GM12878 (cell line): ENCODE results near the gene UBL4B. TPM values are rescaled to one million over a fixed set of nuclear protein-coding genes. Genes with fewer than 3 reads are reported as not detected.

Experiments used
- ATAC-seq: fragments of 200-7000 bp; cut with Tn5 transposase; 3 replicates; pipeline ENCODE4 v1.9.1; 2020; ENCODE audit warnings: mild to moderate bottlenecking, moderate library complexity
- BruUV-seq: library from RNA; stranded (reverse); fragments of 400-500 nt; replicated peaks from 2 replicates; lab custom pipeline; 2021; lab: Mats Ljungman, UMichigan
- CTCF ChIA-PET: fragments of 300-600 bp; sonication (Branson Sonifier 250); formaldehyde crosslinking; extraction: SDS; loops from one replicate; lab custom pipeline; 2021; ENCODE audit warnings: inconsistent platforms; lab: Yijun Ruan, JAX
- POLR2A ChIA-PET: fragments of 350-600 bp; formaldehyde crosslinking; extraction: SDS; loops from one replicate; lab custom pipeline; 2021; ENCODE audit warnings: inconsistent platforms; lab: Charles Lee
- RAD21 ChIA-PET: fragments of 300-600 bp; sonication (Branson Sonifier 250); formaldehyde crosslinking; loops from one replicate; lab custom pipeline; 2023; ENCODE audit warnings: antibody characterized with exemption; ENCODE audit not compliant: unreplicated experiment; lab: Charles Lee
- SMC1A ChIA-PET: fragments of 300-600 bp; sonication (Branson Sonifier 250); formaldehyde crosslinking; loops from one replicate; lab custom pipeline; 2023; ENCODE audit not compliant: unreplicated experiment, uncharacterized antibody; lab: Charles Lee
- DNase-seq: peaks from one replicate; pipeline ENCODE4 v3.0.0-alpha.2; 2011; ENCODE audit warnings: low read depth, low spot score
- FAIRE-seq: peaks from 3 replicates; lab custom pipeline; 2011; peaks lifted over from hg19 to GRCh38; lab: Jason Lieb, UNC
- H2AFZ ChIP-seq: 2 replicates; pipeline ENCODE4 v1.6.0; 2011; ENCODE audit warnings: low read depth, low read length, control low read depth; ENCODE audit not compliant: control insufficient read depth
- H3K27ac ChIP-seq: 2 replicates; pipeline ENCODE4 v1.5.1; 2011; ENCODE audit warnings: control low read depth; ENCODE audit not compliant: control insufficient read depth, insufficient read depth
- H3K27me3 ChIP-seq, 2 experiments: replicated peaks in 1 of 2; 2 replicates each; pipeline versions ENCODE4 v1.6.0 to v1.6.1; 2011; ENCODE audit warnings: low read length in 1 of 2; ENCODE audit not compliant: control insufficient read depth in 2 of 2, insufficient read depth in 2 of 2
- H3K36me3 ChIP-seq, 2 experiments: 2 replicates each; pipeline ENCODE4 v1.5.1; 2011; ENCODE audit warnings: low read length in 1 of 2; ENCODE audit not compliant: control insufficient read depth in 2 of 2, insufficient read depth in 2 of 2
- H3K4me1 ChIP-seq: 2 replicates; pipeline ENCODE4 v1.6.1; 2011; ENCODE audit warnings: mild to moderate bottlenecking, low read length, moderate library complexity, mixed read lengths; ENCODE audit not compliant: control insufficient read depth, insufficient read depth
- H3K4me2 ChIP-seq: 2 replicates; pipeline ENCODE4 v1.6.0; 2011; ENCODE audit warnings: control low read depth; ENCODE audit not compliant: control insufficient read depth, insufficient read depth
- H3K4me3 ChIP-seq: fragments of 200-600 bp; sonication (generic); 2 replicates; pipeline ENCODE4 v1.5.1; 2016
- H3K79me2 ChIP-seq: 2 replicates; pipeline ENCODE4 v1.6.0; 2011; ENCODE audit warnings: low read length; ENCODE audit not compliant: control insufficient read depth, insufficient read depth
- H3K9ac ChIP-seq: 2 replicates; pipeline ENCODE4 v1.8.0; 2011; ENCODE audit warnings: low read length, control low read depth, mixed read lengths; ENCODE audit not compliant: control insufficient read depth, insufficient read depth
- H3K9me3 ChIP-seq: replicated peaks from 3 replicates; pipeline ENCODE4 v1.5.1; 2011; ENCODE audit warnings: mild to moderate bottlenecking, low read length; ENCODE audit not compliant: control insufficient read depth, insufficient read depth
- H4K20me1 ChIP-seq: 2 replicates; pipeline ENCODE4 v1.6.0; 2011; ENCODE audit not compliant: control insufficient read depth, insufficient read depth
- CBX3 ChIP-seq: fragments of 200-600 bp; sonication (generic); IDR thresholded peaks from 2 replicates; pipeline ENCODE4 v1.6.1; 2016; ENCODE audit warnings: low read depth, borderline replicate concordance
- HCFC1 ChIP-seq: fragments of 150-350 bp; IDR thresholded peaks from 2 replicates; pipeline ENCODE4 v1.6.1; 2014; ENCODE audit warnings: low read length
- HDAC6 ChIP-seq: fragments of 200-600 bp; sonication (generic); IDR thresholded peaks from one replicate; pipeline ENCODE4 v1.8.0; 2017; ENCODE audit warnings: antibody characterized with exemption; ENCODE audit not compliant: unreplicated experiment
- KDM1A ChIP-seq: fragments of 200-600 bp; sonication (generic); IDR thresholded peaks from 2 replicates; pipeline ENCODE4 v1.6.1; 2016; ENCODE audit warnings: borderline replicate concordance
- MEF2B ChIP-seq: fragments of 450-650 bp; IDR thresholded peaks from 2 replicates; pipeline ENCODE4 v1.6.1; 2018; ENCODE audit warnings: mild to moderate bottlenecking, moderate library complexity; ENCODE audit not compliant: partially characterized antibody, poor library complexity, severe bottlenecking
- RUNX3 ChIP-seq: IDR thresholded peaks from 2 replicates; pipeline ENCODE4 v1.6.1; 2012; ENCODE audit warnings: low read length, inconsistent platforms
- SREBF1 ChIP-seq: IDR thresholded peaks from 2 replicates; pipeline ENCODE4 v1.6.1; 2012; ENCODE audit warnings: mild to moderate bottlenecking, low read length
- WRNIP1 ChIP-seq: IDR thresholded peaks from 2 replicates; pipeline ENCODE4 v1.6.1; 2011; ENCODE audit warnings: low read depth, low read length, improper control_type of control experiment, borderline replicate concordance
- WGBS: methylation state at CpG from one replicate; pipeline ENCODE4 v1.1.6; 2016; ENCODE audit warnings: low lambda C conversion rate; ENCODE audit not compliant: insufficient replicate concordance, insufficient coverage; ENCODE audit errors: missing lambda C conversion rate; 5-methylcytosine and 5-hydroxymethylcytosine counted together
- in situ Hi-C: fragments of 300-500 bp; cut with MboI; formaldehyde crosslinking; loops from 9 replicates; pipeline ENCODE4 v1.14.3; 2018; ENCODE audit warnings: mixed read lengths
- intact Hi-C: fragments of 100-400 bp; cut with micrococcal nuclease; formaldehyde crosslinking; loops from one replicate; pipeline ENCODE4 v1.14.2; 2022; ENCODE audit not compliant: unreplicated experiment
- polyA plus RNA-seq, 11 experiments: library from polyadenylated mRNA; depleted of rRNA in 4 of 11; unstranded in 6 of 11; stranded (reverse) in 5 of 11; fragments of >200 nt; fragmentation: Nextera tagmentation in 4 of 11; fragmentation: Illumina TruSeq in 1 of 11; extraction: Ambion mirVana in 4 of 11; extraction: Trizol in 1 of 11; gene quantifications; 1 replicate in 1 of 11; 2 replicates in 10 of 11; pipeline versions ENCODE4 v1.2.1 to v1.2.3, GENCODE V29; 2011 to 2016; ENCODE audit warnings: inconsistent platforms in 2 of 11, missing spikeins in 2 of 11, low read depth in 1 of 11
- total RNA-seq, 4 experiments: library from RNA; depleted of rRNA in 3 of 4; stranded (reverse); fragments of >200 nt in 3 of 4; fragmentation: Illumina TruSeq in 1 of 4; extraction: Trizol in 1 of 4; gene quantifications; 2 replicates each; pipeline versions ENCODE4 v1.2.1 to v1.2.3, GENCODE V29; 2013 to 2021
- TF ChIP-seq, protein P1 (sequence below): fragments of 450-650 bp; IDR thresholded peaks from 2 replicates; pipeline ENCODE4 v1.6.1; 2017; ENCODE audit warnings: borderline replicate concordance
- TF ChIP-seq, protein P2 (sequence below): fragments of 450-650 bp; formaldehyde crosslinking; IDR thresholded peaks from 2 replicates; pipeline ENCODE4 v1.4.0; 2020; ENCODE audit warnings: mild to moderate bottlenecking, moderate library complexity

UBL4B gene
- total and polyA plus RNA-seq, 10 of the 15 experiments (the other 5 are each of a cell fraction or from before 2014, with no cell fraction given): 0.06 to 0.15 TPM; not detected in 8

DNA sequence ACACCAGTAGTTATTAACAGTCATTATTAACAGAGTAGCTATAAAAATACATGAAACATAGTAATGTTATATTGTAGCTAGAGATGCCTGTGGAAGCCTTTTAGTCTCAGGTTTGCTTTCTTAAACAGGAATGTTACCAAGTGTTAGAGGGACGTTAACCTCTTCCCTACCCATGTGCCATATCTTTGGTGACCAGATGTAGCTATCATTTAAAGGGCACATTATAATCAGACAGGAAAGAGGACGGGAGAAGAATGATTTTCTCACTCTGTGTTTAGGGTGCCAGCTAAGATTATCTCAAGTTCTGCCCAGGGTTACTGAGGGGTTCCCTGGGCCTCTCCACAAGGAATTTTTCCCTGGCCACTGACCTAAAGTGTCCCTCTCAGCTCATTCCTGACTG is 20.9 kb upstream of the UBL4B start:
- Histone ChIP-seq H3K79me2 (no peaks in the 10 kb centered on the region), H2AFZ (no peak overlapping the region), H3K27ac (no peak overlapping the region), H3K4me3 (no peak overlapping the region), H4K20me1 (no peaks in the 10 kb centered on the region), H3K9ac (no peak overlapping the region), H3K4me2 (no peak overlapping the region), H3K9me3 (no peaks in the 10 kb centered on the region), H3K27me3 (peaks cover 0 to 9% of the 10 kb centered on the region in 2 experiments; a peak in 1 of 4 replicates), H3K4me1 (no peaks in the 10 kb centered on the region), H3K36me3 (no peaks in the 10 kb centered on the region)
- POLR2A ChIA-PET: no interaction called here
- CTCF ChIA-PET: interaction anchor here (0.9 to 6.8 kb wide), 11 partner anchors 11 to 401 kb away, joined by 3 to 120 read pairs (median 4); no protein-coding TSS in a partner anchor
- WGBS: 0% methylated on average over 2 of the region's 2 CpGs
- DNase-seq: no peak
- no peak for ATAC-seq
- no peak for FAIRE-seq
- RAD21 ChIA-PET: interaction anchor here (2.5 kb wide), 1 partner anchor 13 kb away, joined by 14 read pairs; no protein-coding TSS in a partner anchor
- intact Hi-C loops (no loop called here), in situ Hi-C loops (no loop called here)
- TF ChIP-seq HDAC6 (no peak), HCFC1 (no peak), RUNX3 (no peak), CBX3 (no peak), KDM1A (no peak), MEF2B (no peak), SREBF1 (no peak), WRNIP1 (no peak)
- TF ChIP-seq, protein P1, sequence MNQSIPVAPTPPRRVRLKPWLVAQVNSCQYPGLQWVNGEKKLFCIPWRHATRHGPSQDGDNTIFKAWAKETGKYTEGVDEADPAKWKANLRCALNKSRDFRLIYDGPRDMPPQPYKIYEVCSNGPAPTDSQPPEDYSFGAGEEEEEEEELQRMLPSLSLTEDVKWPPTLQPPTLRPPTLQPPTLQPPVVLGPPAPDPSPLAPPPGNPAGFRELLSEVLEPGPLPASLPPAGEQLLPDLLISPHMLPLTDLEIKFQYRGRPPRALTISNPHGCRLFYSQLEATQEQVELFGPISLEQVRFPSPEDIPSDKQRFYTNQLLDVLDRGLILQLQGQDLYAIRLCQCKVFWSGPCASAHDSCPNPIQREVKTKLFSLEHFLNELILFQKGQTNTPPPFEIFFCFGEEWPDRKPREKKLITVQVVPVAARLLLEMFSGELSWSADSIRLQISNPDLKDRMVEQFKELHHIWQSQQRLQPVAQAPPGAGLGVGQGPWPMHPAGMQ: no peak
- TF ChIP-seq, protein P2, sequence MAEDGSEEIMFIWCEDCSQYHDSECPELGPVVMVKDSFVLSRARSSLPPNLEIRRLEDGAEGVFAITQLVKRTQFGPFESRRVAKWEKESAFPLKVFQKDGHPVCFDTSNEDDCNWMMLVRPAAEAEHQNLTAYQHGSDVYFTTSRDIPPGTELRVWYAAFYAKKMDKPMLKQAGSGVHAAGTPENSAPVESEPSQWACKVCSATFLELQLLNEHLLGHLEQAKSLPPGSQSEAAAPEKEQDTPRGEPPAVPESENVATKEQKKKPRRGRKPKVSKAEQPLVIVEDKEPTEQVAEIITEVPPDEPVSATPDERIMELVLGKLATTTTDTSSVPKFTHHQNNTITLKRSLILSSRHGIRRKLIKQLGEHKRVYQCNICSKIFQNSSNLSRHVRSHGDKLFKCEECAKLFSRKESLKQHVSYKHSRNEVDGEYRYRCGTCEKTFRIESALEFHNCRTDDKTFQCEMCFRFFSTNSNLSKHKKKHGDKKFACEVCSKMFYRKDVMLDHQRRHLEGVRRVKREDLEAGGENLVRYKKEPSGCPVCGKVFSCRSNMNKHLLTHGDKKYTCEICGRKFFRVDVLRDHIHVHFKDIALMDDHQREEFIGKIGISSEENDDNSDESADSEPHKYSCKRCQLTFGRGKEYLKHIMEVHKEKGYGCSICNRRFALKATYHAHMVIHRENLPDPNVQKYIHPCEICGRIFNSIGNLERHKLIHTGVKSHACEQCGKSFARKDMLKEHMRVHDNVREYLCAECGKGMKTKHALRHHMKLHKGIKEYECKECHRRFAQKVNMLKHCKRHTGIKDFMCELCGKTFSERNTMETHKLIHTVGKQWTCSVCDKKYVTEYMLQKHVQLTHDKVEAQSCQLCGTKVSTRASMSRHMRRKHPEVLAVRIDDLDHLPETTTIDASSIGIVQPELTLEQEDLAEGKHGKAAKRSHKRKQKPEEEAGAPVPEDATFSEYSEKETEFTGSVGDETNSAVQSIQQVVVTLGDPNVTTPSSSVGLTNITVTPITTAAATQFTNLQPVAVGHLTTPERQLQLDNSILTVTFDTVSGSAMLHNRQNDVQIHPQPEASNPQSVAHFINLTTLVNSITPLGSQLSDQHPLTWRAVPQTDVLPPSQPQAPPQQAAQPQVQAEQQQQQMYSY: no peak
- SMC1A ChIA-PET: interaction anchor here (0.9 to 1.8 kb wide), 3 partner anchors 14 to 405 kb away, joined by 3 to 5 read pairs (median 3); no protein-coding TSS in a partner anchor
- no TSS peak for BruUV-seq
